Fibroblast of villous mesenchyme (primary cell): ENCODE data around the gene PCA3. TPM values are rescaled to one million over a fixed set of nuclear protein-coding genes. Genes with fewer than 3 reads are reported as not detected.

Experiments
- DNase-seq: peaks from one replicate; pipeline ENCODE4 v3.0.0-alpha.2; 2010; ENCODE audit warnings: low read depth
- H3K4me3 ChIP-seq: 2 replicates; pipeline ENCODE4 v1.5.1; 2011; ENCODE audit warnings: low read depth, mild to moderate bottlenecking, low read length
- CTCF ChIP-seq: IDR thresholded peaks from 2 replicates; pipeline ENCODE4 v1.5.1; 2012; ENCODE audit warnings: low read depth, mild to moderate bottlenecking, low read length; ENCODE audit not compliant: insufficient read depth
- total RNA-seq: library from RNA; depleted of rRNA; stranded (reverse); fragments of >200 nt; gene quantifications from 2 replicates; pipeline ENCODE4 v1.2.3, GENCODE V29; 2012

The PCA3 gene
- total RNA-seq: under 0.01 TPM in 1 of 2 replicates, not detected in the other

- TF ChIP-seq CTCF: no peak
- no peak within 1 kb of the TSS for H3K4me3 ChIP-seq
- no peak for DNase-seq
Observed at GRCh38 chr9:76764138-76764537, at the start of gene PCA3. TSS of gene PCA3 (plus strand) at chr9:76764438.

DNA sequence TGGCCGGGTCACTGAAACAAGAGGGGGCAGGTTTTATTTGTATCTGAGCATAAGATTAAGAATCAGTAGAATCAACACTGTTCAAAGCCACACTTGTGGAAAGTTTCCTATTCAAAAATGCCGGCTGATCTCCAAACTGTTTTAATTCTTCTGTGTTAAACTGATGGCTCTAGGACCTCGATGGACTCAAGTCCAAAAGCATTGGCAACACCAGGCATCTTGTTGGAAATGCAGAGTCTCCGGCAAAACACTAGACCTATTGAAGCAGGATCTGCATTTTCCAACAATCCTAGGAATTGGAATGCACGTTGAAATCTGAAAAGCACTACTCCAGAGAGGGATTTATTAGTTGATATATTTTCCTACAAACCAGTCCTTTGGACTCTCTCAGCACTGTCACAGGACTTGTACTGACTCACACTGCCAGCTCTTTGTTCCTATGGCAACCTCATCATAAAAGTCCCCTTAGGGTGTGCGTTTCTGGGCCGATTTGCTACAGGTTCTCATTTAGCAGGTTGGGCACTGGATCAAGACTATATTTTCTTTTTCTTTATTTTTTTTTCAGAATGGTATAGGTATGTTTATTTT, 48.1 kb upstream of the PCA3 start:
- TF ChIP-seq CTCF: no peak
- no peak overlapping the region for H3K4me3 ChIP-seq
- no peak for DNase-seq

- DNase-seq: no peak
- TF ChIP-seq CTCF: no peak
- H3K4me3 ChIP-seq: no peak overlapping the region
Observed at GRCh38 chr9:76717176-76717575, 47.1 kb upstream of the PCA3 start.

- DNase-seq: no peak
- no peak overlapping the region for H3K4me3 ChIP-seq
- TF ChIP-seq CTCF: no peak
Observed at GRCh38 chr9:76717613-76718012, 46.6 kb upstream of the PCA3 start.

DNA sequence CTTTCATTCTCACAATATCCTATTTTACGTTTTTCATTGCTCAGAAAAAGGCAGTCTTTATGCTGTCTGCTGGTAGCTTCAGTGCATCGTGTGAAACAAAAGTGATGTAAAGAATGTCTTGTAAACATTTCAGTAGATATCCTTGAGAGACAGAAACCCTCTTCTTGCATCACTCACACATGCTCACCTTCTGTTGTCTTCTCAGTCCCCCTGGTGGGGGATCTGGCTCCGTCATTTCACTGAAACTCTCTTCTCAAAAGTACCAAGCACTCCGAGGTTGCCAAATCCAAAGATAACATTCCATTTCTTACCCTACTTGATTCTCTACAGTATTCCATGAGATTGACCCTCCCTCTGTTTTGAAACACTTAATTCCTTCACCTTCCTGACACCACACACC, 46.1 kb upstream of the PCA3 start:
- TF ChIP-seq CTCF: no peak
- no peak overlapping the region for H3K4me3 ChIP-seq

GRCh38 chr9:76720245-76720644, 44.0 kb upstream of the PCA3 start:
- H3K4me3 ChIP-seq: no peak overlapping the region
- no peak for DNase-seq
- TF ChIP-seq CTCF: no peak

More for the DNA sequence above, 46.1 kb upstream of the PCA3 start:
- no peak for DNase-seq

GRCh38 chr9:76725011-76725546, 39.2 kb upstream of the PCA3 start:
- no peak overlapping the region for H3K4me3 ChIP-seq
- TF ChIP-seq CTCF: no peak
- DNase-seq: no peak
